HCT116 (cell line): Measurements from ENCODE around the gene ORM1. TPM values are rescaled to one million over a fixed set of nuclear protein-coding genes. Genes with fewer than 3 reads are reported as not detected.
"Not testable (repeated sequence)": the region's sequence is repeated elsewhere in the genome, so short reads cannot be mapped to it uniquely, and the experiment has no call there.

Experiments used
- ATAC-seq: fragments of 200-7000 bp; cut with Tn5 transposase; 2 replicates; pipeline ENCODE4 v1.9.1; 2020; ENCODE audit warnings: mild to moderate bottlenecking, moderate library complexity
- BruUV-seq: library from RNA; stranded (reverse); fragments of 400-500 nt; replicated peaks from 2 replicates; lab custom pipeline; 2021; lab: Mats Ljungman, UMichigan
- CTCF ChIA-PET: fragments of 300-600 bp; sonication (Branson Sonifier 250); formaldehyde crosslinking; loops from one replicate; lab custom pipeline; 2021; ENCODE audit warnings: antibody characterized with exemption; lab: Charles Lee
- POLR2A ChIA-PET: fragments of 300-600, 350-600 bp; sonication (Branson Sonifier 250); formaldehyde crosslinking; loops from one replicate; lab custom pipeline; 2021; ENCODE audit warnings: antibody characterized with exemption; lab: Charles Lee
- RAD21 ChIA-PET, 2 experiments: fragments of 300-600 bp; sonication (Branson Sonifier 250); formaldehyde crosslinking; loops; one replicate each; lab custom pipeline; 2023; ENCODE audit warnings: low total read pairs in 2 of 2; ENCODE audit not compliant: uncharacterized antibody in 2 of 2, unreplicated experiment in 2 of 2, low non-redundant PET in 1 of 2; lab: Charles Lee
- DNase-seq: peaks from one replicate; pipeline ENCODE4 v3.0.0-alpha.2; 2010; ENCODE audit warnings: low read depth, low spot score
- H2AFZ ChIP-seq: fragments of 200-600 bp; shearing (Covaris generic), sonication (generic); 2 replicates; pipeline ENCODE4 v1.6.1; 2017; ENCODE audit warnings: low read depth, mixed run types, mixed read lengths, antibody characterized with exemption, low read length; ENCODE audit not compliant: poor library complexity, severe bottlenecking
- H3K27ac ChIP-seq: 2 replicates; pipeline ENCODE4 v1.5.1; 2012; ENCODE audit warnings: low read depth, low read length
- H3K27me3 ChIP-seq: fragments of 200-600 bp; sonication (generic); 2 replicates; pipeline ENCODE4 v1.6.1; 2016; ENCODE audit warnings: mixed run types, low read length, mixed read lengths; ENCODE audit not compliant: insufficient read depth
- H3K36me3 ChIP-seq, 2 experiments: fragments of 200-500 bp in 1 of 2; fragments of 200-600 bp in 1 of 2; sonication (Bioruptor generic) in 1 of 2; sonication (generic) in 1 of 2; 2 replicates each; pipeline versions ENCODE4 v1.5.1 to v1.6.1; 2014 to 2016; ENCODE audit warnings: low read length in 2 of 2, inconsistent platforms in 1 of 2, mixed read lengths in 1 of 2, mixed run types in 1 of 2; ENCODE audit not compliant: insufficient read depth in 2 of 2, control insufficient read depth in 1 of 2
- H3K4me1 ChIP-seq, 2 experiments: fragments of 200-600 bp in 1 of 2; sonication (generic) in 1 of 2; 2 replicates each; pipeline versions ENCODE4 v1.5.1 to v1.6.1; 2012 to 2017; ENCODE audit warnings: low read length in 2 of 2, inconsistent platforms in 1 of 2, mild to moderate bottlenecking in 1 of 2, mixed read lengths in 1 of 2, mixed run types in 1 of 2, moderate library complexity in 1 of 2; ENCODE audit not compliant: insufficient read depth in 2 of 2, control insufficient read depth in 1 of 2
- H3K4me2 ChIP-seq: fragments of 200-600 bp; sonication (generic); 2 replicates; pipeline ENCODE4 v1.6.1; 2017; ENCODE audit warnings: mixed run types, low read length, mixed read lengths
- H3K4me3 ChIP-seq, 2 experiments: fragments of 200-600 bp in 1 of 2; sonication (generic) in 1 of 2; replicated peaks in 1 of 2; 2 replicates each; pipeline ENCODE4 v1.5.1; 2011 to 2016; ENCODE audit warnings: low read length in 2 of 2, control low read depth in 1 of 2, low read depth in 1 of 2, mild to moderate bottlenecking in 1 of 2, mixed read lengths in 1 of 2, mixed run types in 1 of 2
- H3K79me2 ChIP-seq: fragments of 200-600 bp; sonication (generic); 2 replicates; pipeline ENCODE4 v1.6.1; 2017; ENCODE audit warnings: mild to moderate bottlenecking, mixed run types, low read length, moderate library complexity, mixed read lengths; ENCODE audit not compliant: insufficient read depth
- H3K9ac ChIP-seq: fragments of 200-600 bp; sonication (generic); 2 replicates; pipeline ENCODE4 v1.6.1; 2016; ENCODE audit warnings: low read length, mixed read lengths
- H3K9me2 ChIP-seq: fragments of 200-600 bp; sonication (generic), shearing (Covaris generic); 2 replicates; pipeline ENCODE4 v1.6.1; 2017; ENCODE audit warnings: mixed run types, mild to moderate bottlenecking, moderate library complexity; ENCODE audit not compliant: insufficient read depth
- H3K9me3 ChIP-seq, 2 experiments: fragments of 200-500 bp in 1 of 2; fragments of 200-600 bp in 1 of 2; sonication (Bioruptor generic) in 1 of 2; sonication (generic) in 1 of 2; 2 replicates each; pipeline ENCODE4 v1.6.1; 2014 to 2017; ENCODE audit warnings: low read length in 2 of 2, mixed read lengths in 2 of 2, inconsistent platforms in 1 of 2, low read depth in 1 of 2, mild to moderate bottlenecking in 1 of 2, mixed run types in 1 of 2, moderate library complexity in 1 of 2; ENCODE audit not compliant: control insufficient read depth in 1 of 2, insufficient read depth in 1 of 2
- H4K20me1 ChIP-seq: fragments of 200-600 bp; sonication (generic), shearing (Covaris generic); 2 replicates; pipeline ENCODE4 v1.6.1; 2017; ENCODE audit warnings: mixed run types, mild to moderate bottlenecking, moderate library complexity; ENCODE audit not compliant: insufficient read depth
- ATF3 ChIP-seq: IDR thresholded peaks from 2 replicates; pipeline ENCODE4 v1.6.1; 2012
- CTCF ChIP-seq, 3 experiments: fragments of 200-600 bp in 1 of 3; sonication (generic) in 1 of 3; IDR thresholded peaks in 2 of 3; conservative IDR thresholded peaks in 1 of 3; 2 replicates each; pipeline ENCODE4 v1.5.1; 2012 to 2017; ENCODE audit warnings: low read depth in 2 of 3, low read length in 2 of 3, antibody characterized with exemption in 1 of 3, borderline replicate concordance in 1 of 3, control low read depth in 1 of 3, mild to moderate bottlenecking in 1 of 3, mixed read lengths in 1 of 3, mixed run types in 1 of 3, moderate library complexity in 1 of 3; ENCODE audit not compliant: insufficient read depth in 1 of 3
- JUND ChIP-seq: IDR thresholded peaks from 2 replicates; pipeline ENCODE4 v1.6.1; 2012
- RAD21 ChIP-seq: IDR thresholded peaks from 2 replicates; pipeline ENCODE4 v1.6.1; 2012; ENCODE audit warnings: low read depth, mild to moderate bottlenecking
- SP1 ChIP-seq: IDR thresholded peaks from 2 replicates; pipeline ENCODE4 v1.6.1; 2012; ENCODE audit warnings: low read depth
- TCF7L2 ChIP-seq: IDR thresholded peaks from 2 replicates; pipeline ENCODE4 v1.7.0; 2011; ENCODE audit warnings: borderline replicate concordance, inconsistent platforms; ENCODE audit not compliant: insufficient read depth, insufficient read length; ENCODE audit errors: extremely low read depth
- intact Hi-C: fragments of 100-400 bp; cut with micrococcal nuclease; formaldehyde crosslinking; loops from 2 replicates; pipeline ENCODE4 v1.10.0; 2022
- total RNA-seq: library from RNA; stranded (reverse); gene quantifications from one replicate; pipeline ENCODE4 v1.2.1, GENCODE V29; 2021; ENCODE audit not compliant: unreplicated experiment

The ORM1 gene
- total RNA-seq, 1 experiment from 2014 or later: 5.6 TPM

- RAD21 ChIA-PET, H3K9me2 ChIP-seq, H3K9me3 ChIP-seq, H3K27me3 ChIP-seq, ATAC-seq, CTCF ChIA-PET, H3K36me3 ChIP-seq, H3K4me3 ChIP-seq, intact Hi-C loops, H3K79me2 ChIP-seq, DNase-seq, H3K27ac ChIP-seq, H3K4me2 ChIP-seq, POLR2A ChIA-PET, BruUV-seq, H4K20me1 ChIP-seq, H3K9ac ChIP-seq, H2AFZ ChIP-seq, H3K4me1 ChIP-seq: not testable (repeated sequence)
These were observed 6.7 kb downstream of the ORM1 start, which contains the start of gene ORM2 for GRCh38 chr9:114329625-114330022. Gene ORM2, plus strand, starts transcription at chr9:114329869. Its CDS starts 36 bp downstream, at chr9:114329905.

GRCh38 chr9:114330636-114331035, 7.7 kb downstream of the ORM1 start:
- H3K9me3 ChIP-seq: no peaks in the 10 kb centered on the region
- H2AFZ ChIP-seq: no peak overlapping the region
- no peaks in the 10 kb centered on the region for H4K20me1 ChIP-seq
- no peak overlapping the region for H3K4me3 ChIP-seq
- no peak overlapping the region for H3K9ac ChIP-seq
- ChIA-PET POLR2A (no interaction called here), CTCF (no interaction called here), RAD21 (no interaction called here)
- no TSS peak for BruUV-seq
- no peaks in the 10 kb centered on the region for H3K9me2 ChIP-seq
- no peak overlapping the region for H3K4me2 ChIP-seq
- H3K27me3 ChIP-seq: no peaks in the 10 kb centered on the region
- ATAC-seq (no peak), DNase-seq (no peak)
- TF ChIP-seq SP1 (no peak), CTCF (IDR thresholded peaks at IDR 0.05 in 2 of 3, conservative IDR thresholded peaks at IDR 0.05 in 1 of 3; ENCODE audit: borderline replicate concordance in 1 of 3, insufficient read depth in 1 of 3, low read depth in 2 of 3, low read length in 2 of 3) (no peak), ATF3 (no peak), RAD21 (no peak), TCF7L2 (no peak), JUND (no peak)
- intact Hi-C loops: no loop called here
- H3K4me1 ChIP-seq: no peaks in the 10 kb centered on the region
- H3K27ac ChIP-seq: no peak overlapping the region
- no peaks in the 10 kb centered on the region for H3K36me3 ChIP-seq
- no peaks in the 10 kb centered on the region for H3K79me2 ChIP-seq

GRCh38 chr9:114331229-114332195, 8.6 kb downstream of the ORM1 start:
- H3K27me3 ChIP-seq, DNase-seq, ATAC-seq, H3K27ac ChIP-seq, H2AFZ ChIP-seq, H3K9me3 ChIP-seq, intact Hi-C loops, RAD21 ChIA-PET, H3K79me2 ChIP-seq, H3K36me3 ChIP-seq, H3K9ac ChIP-seq, H3K4me1 ChIP-seq, BruUV-seq, H3K4me2 ChIP-seq, CTCF ChIA-PET, H4K20me1 ChIP-seq, H3K9me2 ChIP-seq, H3K4me3 ChIP-seq, POLR2A ChIA-PET: not testable (repeated sequence)
